ENCODE results near the gene FAM163B.

FAM163B gene

DNA sequence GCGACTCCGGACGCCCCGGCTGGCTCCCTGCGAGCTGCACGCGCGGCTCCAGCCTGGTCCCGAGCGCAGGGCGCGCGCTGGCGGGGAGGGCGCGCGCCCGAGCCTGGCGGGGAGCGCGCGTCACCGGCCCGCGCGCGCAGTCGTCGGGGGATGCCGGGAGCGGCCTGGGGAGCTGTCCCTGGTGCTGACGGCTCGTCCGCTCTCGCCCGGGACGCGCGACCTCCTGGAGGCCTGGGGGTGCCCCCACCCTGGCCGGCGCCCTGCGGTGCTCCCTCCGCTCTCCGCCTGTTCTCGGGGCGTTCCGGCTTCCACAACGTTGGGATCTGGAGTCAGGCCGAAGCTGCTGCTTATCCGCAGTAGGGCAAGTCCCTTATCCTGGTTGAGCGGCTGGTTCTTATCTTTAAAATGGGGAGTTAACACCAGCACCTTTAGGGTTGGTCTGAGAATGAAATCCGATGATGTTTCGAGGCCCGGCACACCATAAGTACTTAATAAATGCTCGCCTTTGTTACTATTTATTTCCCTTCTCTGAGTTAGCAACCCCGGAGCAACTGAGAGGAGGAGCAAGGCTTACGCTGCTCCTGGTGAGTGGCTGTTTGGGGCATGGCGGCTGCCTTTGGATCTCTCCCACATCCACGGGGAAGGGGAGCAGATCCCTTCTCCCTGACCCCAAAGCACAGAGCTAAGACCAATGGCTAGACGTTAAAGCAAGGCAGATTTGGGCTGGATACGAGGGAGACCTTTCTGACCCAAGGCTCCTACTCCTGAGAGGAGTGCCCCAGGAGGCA lies at the start of gene FAM163B:
Gene FAM163B, minus strand, starts transcription at position 79 of the 788 bp plus-strand sequence. CDS start 29,166 bp downstream, outside the sequence.
- H3K9me3 ChIP-seq (ENCODE audit: control insufficient read depth, insufficient read depth, low read length), result no peaks in the 10 kb centered on the region
- peaks cover 20% of the 10 kb centered on the region for H3K27me3 ChIP-seq (ENCODE audit: control insufficient read depth, insufficient read depth, low read length)
- H3K36me3 ChIP-seq (ENCODE audit: control insufficient read depth, insufficient read depth, low read length), result no peaks in the 10 kb centered on the region
- no peaks in the 10 kb centered on the region for H3K4me1 ChIP-seq (ENCODE audit: control insufficient read depth, insufficient read depth, low read length)
- peak within 1 kb of the TSS; percentile 52 for H3K4me3 ChIP-seq (ENCODE audit: low read depth, low read length)
- H3K9ac ChIP-seq (ENCODE audit: low read depth, low read length), result no peak within 1 kb of the TSS

DNA sequence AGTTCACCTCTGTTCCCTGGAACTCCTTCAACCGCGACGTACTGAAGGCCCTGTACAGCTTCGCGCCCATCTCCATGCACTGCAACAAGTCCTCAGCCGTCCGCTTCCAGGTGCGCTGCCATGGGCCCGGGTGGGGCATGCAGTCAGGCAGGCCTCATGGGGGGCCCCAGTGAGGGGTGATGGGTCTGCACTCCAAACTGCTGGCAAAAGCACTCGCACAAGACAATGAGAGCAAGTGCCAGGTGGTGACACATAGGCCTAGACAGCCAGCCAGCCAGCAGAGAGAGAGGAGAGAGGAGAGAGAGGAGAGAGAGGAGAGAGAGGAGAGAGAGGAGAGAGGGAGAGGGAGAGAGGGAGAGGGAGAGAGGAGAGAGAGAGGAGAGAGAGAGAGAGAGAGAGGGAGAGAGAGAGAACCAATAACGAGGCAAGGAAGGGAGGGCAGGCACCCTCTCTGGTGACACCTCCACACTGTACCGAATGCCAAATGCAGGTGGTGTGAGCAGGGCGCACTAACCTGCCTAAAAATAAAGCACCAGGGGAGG lies 48.0 kb upstream of the FAM163B start:
- Histone ChIP-seq H3K4me1 (ENCODE audit: control insufficient read depth, insufficient read depth, low read length) (no peaks in the 10 kb centered on the region), H3K27me3 (ENCODE audit: control insufficient read depth, insufficient read depth, low read length) (peaks cover 9% of the 10 kb centered on the region), H3K9me3 (ENCODE audit: control insufficient read depth, insufficient read depth, low read length) (no peaks in the 10 kb centered on the region), H3K4me3 (ENCODE audit: low read depth, low read length) (no peak overlapping the region), H3K36me3 (ENCODE audit: control insufficient read depth, insufficient read depth, low read length) (no peaks in the 10 kb centered on the region), H3K9ac (ENCODE audit: low read depth, low read length) (no peak overlapping the region)

DNA sequence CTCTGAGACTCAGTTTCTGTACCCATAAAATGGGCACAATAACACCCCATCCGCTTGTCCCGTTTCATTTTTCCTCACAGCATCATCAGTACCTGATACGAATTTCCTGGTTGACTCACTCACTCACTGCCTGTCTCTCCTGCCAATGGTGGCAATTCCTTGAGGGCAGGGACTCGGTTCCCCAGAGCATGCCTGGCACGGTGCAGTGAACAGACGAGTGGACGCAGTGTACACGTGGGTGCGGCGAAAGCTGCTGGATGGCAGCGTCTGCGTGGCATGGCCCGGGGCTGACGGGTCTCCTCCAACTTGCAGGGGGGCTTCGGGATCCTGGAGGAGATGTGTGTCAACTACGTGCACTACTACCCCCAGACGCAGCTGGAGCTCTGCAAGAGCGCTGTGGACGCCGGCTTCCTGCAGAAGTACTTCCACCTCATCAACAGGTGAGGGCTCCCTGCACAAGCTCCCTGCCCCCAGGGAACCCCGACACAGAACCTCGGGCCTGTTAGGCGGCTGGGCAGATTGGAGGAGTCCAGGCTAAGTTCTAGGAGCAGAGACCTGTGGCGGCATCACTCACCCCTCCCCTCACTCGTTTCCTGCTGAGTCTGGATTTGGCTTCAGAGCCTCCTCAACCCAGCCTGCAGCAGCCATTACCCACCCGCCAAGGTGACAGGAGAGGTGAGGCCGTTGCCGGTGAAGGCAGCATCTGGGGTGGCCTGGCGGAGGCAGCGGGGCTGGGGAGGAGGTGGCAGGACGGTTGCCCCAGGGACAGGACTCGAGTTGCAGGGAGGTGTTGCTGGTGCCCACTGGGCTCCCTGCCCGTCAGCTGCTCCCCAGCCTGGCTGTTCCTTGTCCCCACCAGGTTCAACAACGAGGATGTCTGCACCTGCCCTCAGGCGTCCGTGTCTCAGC lies 47.3 kb upstream of the FAM163B start:
- H3K9ac ChIP-seq (ENCODE audit: low read depth, low read length), result no peak overlapping the region
- H3K27me3 ChIP-seq (ENCODE audit: control insufficient read depth, insufficient read depth, low read length), result peaks cover 9% of the 10 kb centered on the region
- H3K4me3 ChIP-seq (ENCODE audit: low read depth, low read length), result no peak overlapping the region
- no peaks in the 10 kb centered on the region for H3K9me3 ChIP-seq (ENCODE audit: control insufficient read depth, insufficient read depth, low read length)
- H3K36me3 ChIP-seq (ENCODE audit: control insufficient read depth, insufficient read depth, low read length), result no peaks in the 10 kb centered on the region
- H3K4me1 ChIP-seq (ENCODE audit: control insufficient read depth, insufficient read depth, low read length), result no peaks in the 10 kb centered on the region

DNA sequence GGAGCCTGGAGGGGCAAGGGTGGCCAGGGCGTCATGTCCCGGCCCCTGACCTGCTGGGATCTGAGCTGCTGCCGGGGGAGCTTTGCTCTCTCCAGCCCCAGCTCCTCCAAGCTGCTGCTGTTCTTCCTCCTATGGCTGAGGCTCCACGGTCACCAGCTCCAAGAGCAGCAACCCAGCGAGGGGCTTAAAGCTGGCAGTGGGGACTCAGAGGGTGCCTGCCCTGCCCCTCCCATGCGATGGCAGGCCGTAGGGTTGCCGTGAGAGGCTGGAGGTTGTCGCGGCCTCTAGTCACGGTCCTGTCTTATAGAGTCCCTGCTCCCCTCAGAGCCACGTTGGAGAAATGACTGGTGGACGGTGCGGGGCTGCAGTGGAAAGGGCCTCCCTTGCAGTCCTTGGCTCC lies 46.5 kb upstream of the FAM163B start:
- Histone ChIP-seq H3K27me3 (ENCODE audit: control insufficient read depth, insufficient read depth, low read length) (peaks cover 9% of the 10 kb centered on the region), H3K9ac (ENCODE audit: low read depth, low read length) (no peak overlapping the region), H3K9me3 (ENCODE audit: control insufficient read depth, insufficient read depth, low read length) (no peaks in the 10 kb centered on the region), H3K4me3 (ENCODE audit: low read depth, low read length) (no peak overlapping the region), H3K4me1 (ENCODE audit: control insufficient read depth, insufficient read depth, low read length) (no peaks in the 10 kb centered on the region), H3K36me3 (ENCODE audit: control insufficient read depth, insufficient read depth, low read length) (no peaks in the 10 kb centered on the region)

DNA sequence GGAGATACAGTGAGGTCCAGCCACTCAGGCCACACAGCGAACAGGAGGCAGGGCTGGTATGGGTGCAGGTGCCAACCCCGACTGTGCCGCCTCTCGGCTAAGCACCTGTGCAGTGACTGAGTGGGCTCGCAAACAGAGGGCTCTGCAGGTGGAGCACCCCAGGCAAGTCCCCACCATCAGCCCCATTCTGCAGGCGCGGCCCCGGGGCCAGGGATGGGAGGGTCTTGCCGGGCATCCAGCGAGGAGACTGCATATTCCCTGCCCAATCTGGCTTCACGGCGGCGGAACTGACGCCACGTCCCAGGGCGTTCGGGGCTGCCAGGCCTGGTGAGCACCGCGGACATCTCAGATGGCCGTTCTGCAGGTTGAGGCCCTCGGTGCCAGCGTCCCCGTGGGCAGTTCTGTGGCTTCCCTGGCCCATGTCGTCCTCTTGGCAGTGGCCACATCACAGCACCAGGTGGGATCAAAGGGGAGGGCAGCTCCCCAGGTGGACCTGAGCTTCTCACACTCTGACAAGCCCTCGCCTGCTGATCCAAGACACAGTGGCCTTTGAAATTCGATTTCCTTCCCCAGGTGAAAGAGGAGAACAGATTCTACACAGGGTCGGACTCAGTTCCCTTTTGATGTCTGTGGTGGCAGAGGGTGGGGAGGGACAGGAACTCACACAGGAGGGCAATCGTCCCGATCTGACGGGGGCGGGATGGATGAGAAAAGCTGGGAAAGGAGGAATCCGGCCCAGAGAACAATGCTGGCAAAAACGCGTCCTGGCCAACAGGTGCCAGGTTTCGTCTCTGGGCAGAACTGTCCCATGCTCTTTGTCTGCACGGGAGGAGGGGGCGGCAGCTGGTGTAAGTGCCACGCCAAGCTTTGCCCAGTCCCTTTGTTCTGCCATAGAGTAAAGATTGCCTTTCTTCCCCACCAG lies 45.8 kb upstream of the FAM163B start:
- no peaks in the 10 kb centered on the region for H3K36me3 ChIP-seq (ENCODE audit: control insufficient read depth, insufficient read depth, low read length)
- H3K9ac ChIP-seq (ENCODE audit: low read depth, low read length), result no peak overlapping the region
- H3K9me3 ChIP-seq (ENCODE audit: control insufficient read depth, insufficient read depth, low read length), result no peaks in the 10 kb centered on the region
- H3K4me3 ChIP-seq (ENCODE audit: low read depth, low read length), result no peak overlapping the region
- no peaks in the 10 kb centered on the region for H3K4me1 ChIP-seq (ENCODE audit: control insufficient read depth, insufficient read depth, low read length)
- H3K27me3 ChIP-seq (ENCODE audit: control insufficient read depth, insufficient read depth, low read length), result peaks cover 9% of the 10 kb centered on the region

DNA sequence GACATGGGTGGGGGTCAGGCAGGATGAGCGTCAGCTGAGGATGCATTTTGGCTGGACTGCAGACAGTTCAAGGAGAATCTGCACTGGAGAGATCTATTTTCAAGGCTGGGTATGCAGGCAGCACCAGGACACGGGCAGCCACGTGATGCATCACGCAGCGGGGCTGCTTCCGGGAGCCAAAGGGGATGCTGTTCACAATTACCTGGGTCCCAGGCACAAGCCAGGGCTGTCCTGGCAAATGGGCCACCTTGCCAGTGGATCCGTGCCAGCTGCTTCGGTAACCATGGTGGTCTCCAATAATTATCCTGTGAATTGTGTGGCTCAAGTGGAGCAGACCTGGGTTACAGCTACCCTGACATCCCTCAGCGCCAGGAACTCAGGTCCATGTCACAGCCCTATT lies 44.4 kb upstream of the FAM163B start:
- Histone ChIP-seq H3K4me1 (ENCODE audit: control insufficient read depth, insufficient read depth, low read length) (no peaks in the 10 kb centered on the region), H3K27me3 (ENCODE audit: control insufficient read depth, insufficient read depth, low read length) (peaks cover 2% of the 10 kb centered on the region), H3K36me3 (ENCODE audit: control insufficient read depth, insufficient read depth, low read length) (no peaks in the 10 kb centered on the region), H3K9me3 (ENCODE audit: control insufficient read depth, insufficient read depth, low read length) (no peaks in the 10 kb centered on the region), H3K9ac (ENCODE audit: low read depth, low read length) (no peak overlapping the region), H3K4me3 (ENCODE audit: low read depth, low read length) (no peak overlapping the region)

DNA sequence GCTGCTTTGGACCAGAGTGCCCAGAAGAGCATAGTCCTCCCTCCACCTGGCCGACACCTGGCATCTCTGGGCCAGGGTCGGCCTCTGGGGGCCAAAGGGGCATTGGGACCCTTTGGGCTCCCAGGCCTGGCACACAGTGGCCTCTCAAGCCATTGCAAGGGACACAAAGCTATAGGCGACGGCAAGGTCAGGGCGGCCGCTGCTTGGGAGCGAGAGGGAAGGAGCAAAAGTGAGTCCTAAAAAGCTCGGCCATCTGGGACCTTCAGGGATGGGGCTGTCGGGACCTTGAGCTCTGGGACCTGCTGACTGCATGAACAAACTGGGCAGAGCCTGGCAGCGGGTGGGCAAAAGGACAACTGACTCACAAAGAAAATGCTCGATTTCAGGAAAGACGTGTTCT lies 40.8 kb upstream of the FAM163B start:
- Histone ChIP-seq H3K27me3 (ENCODE audit: control insufficient read depth, insufficient read depth, low read length) (no peaks in the 10 kb centered on the region), H3K4me3 (ENCODE audit: low read depth, low read length) (no peak overlapping the region), H3K9ac (ENCODE audit: low read depth, low read length) (no peak overlapping the region), H3K4me1 (ENCODE audit: control insufficient read depth, insufficient read depth, low read length) (no peaks in the 10 kb centered on the region), H3K9me3 (ENCODE audit: control insufficient read depth, insufficient read depth, low read length) (no peaks in the 10 kb centered on the region), H3K36me3 (ENCODE audit: control insufficient read depth, insufficient read depth, low read length) (no peaks in the 10 kb centered on the region)

DNA sequence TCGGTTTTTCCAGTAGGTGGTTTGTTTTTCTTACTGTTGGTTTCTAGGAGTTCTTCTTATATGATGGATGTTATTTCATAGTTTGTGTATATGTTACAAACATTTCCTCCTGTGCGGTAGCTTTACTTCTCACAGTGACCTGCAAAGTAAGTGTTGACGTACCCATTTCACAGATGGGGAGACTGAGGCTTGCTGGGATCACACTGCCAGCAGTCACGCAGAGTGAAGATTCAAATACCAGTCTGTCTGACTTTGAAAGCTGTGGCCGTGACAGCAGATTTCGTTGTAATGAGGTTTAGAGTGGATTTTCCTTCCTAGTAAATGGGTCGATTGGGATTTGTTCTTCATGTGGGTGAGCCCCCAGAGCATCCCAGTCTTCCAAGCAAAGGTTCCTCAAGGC lies 40.0 kb upstream of the FAM163B start:
- H3K4me3 ChIP-seq (ENCODE audit: low read depth, low read length), result no peak overlapping the region
- no peaks in the 10 kb centered on the region for H3K27me3 ChIP-seq (ENCODE audit: control insufficient read depth, insufficient read depth, low read length)
- no peaks in the 10 kb centered on the region for H3K36me3 ChIP-seq (ENCODE audit: control insufficient read depth, insufficient read depth, low read length)
- no peaks in the 10 kb centered on the region for H3K4me1 ChIP-seq (ENCODE audit: control insufficient read depth, insufficient read depth, low read length)
- H3K9me3 ChIP-seq (ENCODE audit: control insufficient read depth, insufficient read depth, low read length), result no peaks in the 10 kb centered on the region
- no peak overlapping the region for H3K9ac ChIP-seq (ENCODE audit: low read depth, low read length)

DNA sequence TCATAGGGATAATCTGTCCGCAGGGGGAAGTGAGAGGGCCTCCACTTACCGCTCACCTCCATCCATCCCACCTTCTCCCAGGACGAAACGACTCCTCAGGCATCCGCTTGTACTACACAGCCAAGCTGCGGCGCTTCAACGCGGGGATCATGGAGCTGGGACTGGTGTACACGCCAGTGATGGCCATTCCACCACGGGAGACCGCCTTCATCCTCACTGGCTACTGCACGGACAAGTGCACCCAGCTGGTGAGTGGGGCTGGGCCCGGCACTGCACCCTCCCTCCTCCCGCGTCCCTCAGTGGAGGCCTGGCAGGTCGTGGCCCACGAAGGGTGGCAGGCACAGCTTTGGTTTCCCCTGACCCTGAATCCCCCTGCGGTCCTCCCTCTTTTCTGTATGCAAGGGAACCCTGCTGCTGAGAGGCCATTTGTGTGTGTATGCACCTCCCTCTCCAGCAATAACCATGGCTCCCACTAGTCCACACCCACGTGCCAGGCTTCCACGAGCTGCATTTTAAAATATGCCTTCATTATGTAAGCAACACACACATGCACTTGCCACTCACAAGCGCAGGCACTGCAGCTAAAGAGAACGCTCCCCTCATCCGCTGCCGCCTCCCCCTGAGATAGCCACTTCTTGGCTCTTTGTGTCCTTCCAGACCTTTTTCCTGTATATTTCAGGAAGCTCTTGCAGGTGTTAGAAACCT lies 38.7 kb upstream of the FAM163B start:
- Histone ChIP-seq H3K4me1 (ENCODE audit: control insufficient read depth, insufficient read depth, low read length) (no peaks in the 10 kb centered on the region), H3K27me3 (ENCODE audit: control insufficient read depth, insufficient read depth, low read length) (no peaks in the 10 kb centered on the region), H3K4me3 (ENCODE audit: low read depth, low read length) (no peak overlapping the region), H3K36me3 (ENCODE audit: control insufficient read depth, insufficient read depth, low read length) (no peaks in the 10 kb centered on the region), H3K9me3 (ENCODE audit: control insufficient read depth, insufficient read depth, low read length) (no peaks in the 10 kb centered on the region), H3K9ac (ENCODE audit: low read depth, low read length) (no peak overlapping the region)

DNA sequence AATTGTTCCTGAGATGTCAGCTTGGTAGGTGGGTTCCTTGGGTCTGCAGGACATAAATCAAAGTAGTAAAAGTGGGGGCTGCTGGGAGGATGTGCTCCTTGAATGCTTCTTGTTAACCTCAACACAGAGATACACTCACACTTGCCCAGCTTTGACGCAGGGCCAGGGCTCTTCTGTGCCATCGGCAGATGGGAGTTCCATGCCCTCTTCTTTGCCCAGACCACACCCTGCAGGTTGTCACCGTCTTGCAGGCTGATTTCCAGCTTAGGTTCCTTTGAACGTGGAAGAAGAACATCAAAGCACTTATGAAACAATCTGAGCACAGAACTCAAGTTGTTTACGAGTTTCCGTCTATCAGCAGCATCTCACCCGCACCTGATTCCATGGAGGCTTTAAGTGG lies 38.0 kb upstream of the FAM163B start:
- Histone ChIP-seq H3K4me3 (ENCODE audit: low read depth, low read length) (no peak overlapping the region), H3K36me3 (ENCODE audit: control insufficient read depth, insufficient read depth, low read length) (no peaks in the 10 kb centered on the region), H3K27me3 (ENCODE audit: control insufficient read depth, insufficient read depth, low read length) (no peaks in the 10 kb centered on the region), H3K9ac (ENCODE audit: low read depth, low read length) (no peak overlapping the region), H3K9me3 (ENCODE audit: control insufficient read depth, insufficient read depth, low read length) (no peaks in the 10 kb centered on the region), H3K4me1 (ENCODE audit: control insufficient read depth, insufficient read depth, low read length) (no peaks in the 10 kb centered on the region)
